Body of pancreas (tissue), 4 donors: ENCODE measurements around the gene TSPO2.

Source experiments
- CTCF ChIP-seq, 7 experiments: fragments of 450-650 bp in 4 of 7; fragments of 200-600 bp in 3 of 7; sonication (generic) in 3 of 7; IDR thresholded peaks; one replicate each; pipeline ENCODE4 v1.5.1; 2016 to 2019; ENCODE audit warnings: antibody characterized with exemption in 7 of 7
- POLR2A ChIP-seq, 3 donors: fragments of 450-650 bp; IDR thresholded peaks; one replicate each; pipeline ENCODE4 v1.6.1; 2016; ENCODE audit warnings: antibody characterized with exemption in 3 of 3, mild to moderate bottlenecking in 2 of 3

GRCh38 chr6:41056768-41057490 lies 14.7 kb downstream of the TSPO2 start:
- no peak for TF ChIP-seq CTCF (IDR thresholded peaks at IDR 0.05)
- no peak for TF ChIP-seq POLR2A (IDR thresholded peaks at IDR 0.05)
